CD14-positive monocyte (primary cell): ENCODE measurements around the gene SLC25A25. TPM values are rescaled to one million over a fixed set of nuclear protein-coding genes. Genes with fewer than 3 reads are reported as not detected.

Experiments
- DNase-seq, 3 donors: peaks; one replicate each; pipeline ENCODE4 v3.0.0-alpha.2; 2011 to 2022
- H2AFZ ChIP-seq: 2 replicates; pipeline ENCODE4 v1.6.0; 2012; ENCODE audit warnings: mild to moderate bottlenecking, low read depth, low read length, inconsistent platforms; ENCODE audit not compliant: insufficient read depth, poor library complexity, severe bottlenecking
- H3K27ac ChIP-seq, 2 donors: 1 replicate in 1 of 2; 2 replicates in 1 of 2; pipeline ENCODE4 v1.5.1; 2012 to 2013; ENCODE audit warnings: low read length in 2 of 2, control low read depth in 1 of 2, inconsistent platforms in 1 of 2, low read depth in 1 of 2, mild to moderate bottlenecking in 1 of 2
- H3K27me3 ChIP-seq, 2 donors: one replicate each; pipeline versions ENCODE4 v1.6.0 to v1.6.1; 2011 to 2013; ENCODE audit warnings: low read length in 2 of 2; ENCODE audit not compliant: control insufficient read depth in 2 of 2, insufficient read depth in 2 of 2
- H3K36me3 ChIP-seq, 2 donors: replicated peaks in 1 of 2; 1 replicate in 1 of 2; 2 replicates in 1 of 2; pipeline versions ENCODE4 v1.5.1 to v1.6.1; 2012 to 2013; ENCODE audit warnings: low read length in 2 of 2, control low read depth in 1 of 2, inconsistent platforms in 1 of 2, mild to moderate bottlenecking in 1 of 2; ENCODE audit not compliant: insufficient read depth in 2 of 2, control insufficient read depth in 1 of 2
- H3K4me1 ChIP-seq, 2 donors: 1 replicate in 1 of 2; 2 replicates in 1 of 2; pipeline versions ENCODE4 v1.5.1 to v1.6.1; 2012 to 2013; ENCODE audit warnings: low read length in 2 of 2, control low read depth in 1 of 2, inconsistent platforms in 1 of 2, mild to moderate bottlenecking in 1 of 2, moderate library complexity in 1 of 2; ENCODE audit not compliant: insufficient read depth in 2 of 2, control insufficient read depth in 1 of 2
- H3K4me2 ChIP-seq: replicated peaks from 2 replicates; pipeline ENCODE3; 2012; ENCODE audit warnings: low read length, moderate library complexity, mild to moderate bottlenecking; ENCODE audit not compliant: poor library complexity, severe bottlenecking; ENCODE audit errors: extremely low read depth
- H3K4me3 ChIP-seq, 3 experiments: fragments of 200-600 bp in 1 of 3; sonication (generic) in 1 of 3; replicated peaks in 1 of 3; 1 replicate in 2 of 3; 2 replicates in 1 of 3; pipeline ENCODE4 v1.5.1; 2011 to 2013; ENCODE audit warnings: low read length in 3 of 3, mild to moderate bottlenecking in 3 of 3, control low read depth in 2 of 3, low read depth in 2 of 3, inconsistent platforms in 1 of 3, moderate library complexity in 1 of 3
- H3K79me2 ChIP-seq: 2 replicates; pipeline ENCODE4 v1.6.0; 2012; ENCODE audit warnings: mild to moderate bottlenecking, control low read depth, inconsistent platforms, low read length, moderate library complexity; ENCODE audit not compliant: insufficient read depth
- H3K9ac ChIP-seq: 2 replicates; pipeline ENCODE4 v1.6.0; 2017; ENCODE audit warnings: low read length, mild to moderate bottlenecking; ENCODE audit not compliant: insufficient read depth, poor library complexity, severe bottlenecking
- H3K9me3 ChIP-seq, 2 donors: replicated peaks in 1 of 2; 1 replicate in 1 of 2; 2 replicates in 1 of 2; pipeline versions ENCODE4 v1.5.1 to v1.6.1; 2012 to 2013; ENCODE audit warnings: low read length in 2 of 2, control low read depth in 1 of 2; ENCODE audit not compliant: control insufficient read depth in 1 of 2, insufficient read depth in 1 of 2
- H4K20me1 ChIP-seq: 2 replicates; pipeline ENCODE4 v1.6.0; 2012; ENCODE audit warnings: mild to moderate bottlenecking, low read length, control low read depth, moderate library complexity; ENCODE audit not compliant: insufficient read depth
- H3K27ac Mint-ChIP-seq, 7 donors: one replicate each; pipeline ENCODE4 v1.8.0; 2020; ENCODE audit warnings: mild to moderate bottlenecking in 7 of 7, mixed read lengths in 7 of 7, moderate library complexity in 6 of 7, inconsistent platforms in 2 of 7
- H3K27me3 Mint-ChIP-seq, 3 donors: one replicate each; pipeline ENCODE4 v1.8.0; 2021 to 2022; ENCODE audit warnings: low read depth in 3 of 3, mild to moderate bottlenecking in 3 of 3, mixed read lengths in 3 of 3, moderate library complexity in 3 of 3, inconsistent platforms in 1 of 3
- H3K36me3 Mint-ChIP-seq, 2 donors: one replicate each; pipeline ENCODE4 v1.8.0; 2020; ENCODE audit warnings: mixed read lengths in 2 of 2, inconsistent platforms in 1 of 2, mild to moderate bottlenecking in 1 of 2
- H3K4me1 Mint-ChIP-seq: one replicate; pipeline ENCODE4 v1.8.0; 2020; ENCODE audit warnings: mild to moderate bottlenecking, mixed read lengths
- H3K4me3 Mint-ChIP-seq, 2 donors: one replicate each; pipeline ENCODE4 v1.8.0; 2020; ENCODE audit warnings: mild to moderate bottlenecking in 2 of 2, mixed read lengths in 2 of 2, moderate library complexity in 1 of 2
- H3K9me3 Mint-ChIP-seq, 7 donors: one replicate each; pipeline ENCODE4 v1.8.0; 2020 to 2022; ENCODE audit warnings: mixed read lengths in 7 of 7, mild to moderate bottlenecking in 6 of 7, moderate library complexity in 6 of 7, inconsistent platforms in 2 of 7
- CTCF ChIP-seq: fragments of 200-600 bp; IDR thresholded peaks from one replicate; pipeline ENCODE4 v1.8.0; 2022; ENCODE audit warnings: antibody characterized with exemption, mild to moderate bottlenecking
- WGBS: methylation state at CpG from one replicate; pipeline ENCODE4 v1.1.5; 2013; ENCODE audit warnings: missing lambda C conversion rate; ENCODE audit not compliant: insufficient coverage; 5-methylcytosine and 5-hydroxymethylcytosine counted together
- intact Hi-C, 2 donors: fragments of 100-400 bp; cut with micrococcal nuclease; formaldehyde crosslinking; loops; one replicate each; pipeline versions ENCODE4 v1.15.0 to v1.15.1; 2023
- polyA plus RNA-seq, 3 donors: library from polyadenylated mRNA; depleted of rRNA in 1 of 3; unstranded in 2 of 3; stranded (reverse) in 1 of 3; fragments of 300-500 nt in 2 of 3; fragments of >200 nt in 1 of 3; fragmentation: Illumina TruSeq in 2 of 3; gene quantifications; 1 replicate in 2 of 3; 2 replicates in 1 of 3; pipeline ENCODE4 v1.2.3, GENCODE V29; 2012 to 2021

Gene SLC25A25
- polyA plus RNA-seq, 3 donors: 5.1 to 43.3 (median 6.3) TPM

- TF ChIP-seq CTCF: no peak
- no peaks in the 10 kb centered on the region for H3K27me3 ChIP-seq
- Mint-ChIP-seq H3K36me3 (peaks cover 0 to 6% of the 10 kb centered on the region in 2 donors), H3K27me3 (peaks cover 0 to 3% (median 0%) of the 10 kb centered on the region in 3 donors), H3K27ac (peak overlapping the region in 1 of 7 donors; percentile 26), H3K4me1 (peaks cover 72% of the 10 kb centered on the region), H3K9me3 (no peaks in the 10 kb centered on the region), H3K4me3 (no peak overlapping the region)
- no peak overlapping the region for H3K4me2 ChIP-seq
- no CpG with 5 or more reads among the region's 8 CpGs for WGBS
- H3K4me1 ChIP-seq: peaks cover 67 to 75% of the 10 kb centered on the region in 2 donors
- no peak overlapping the region for H3K27ac ChIP-seq
- H2AFZ ChIP-seq: no peak overlapping the region
- H4K20me1 ChIP-seq: no peaks in the 10 kb centered on the region
- intact Hi-C loops: no loop called here
- no peaks in the 10 kb centered on the region for H3K79me2 ChIP-seq
- H3K9me3 ChIP-seq: no peaks in the 10 kb centered on the region
- DNase-seq: no peak
- H3K9ac ChIP-seq: no peak overlapping the region
- no peaks in the 10 kb centered on the region for H3K36me3 ChIP-seq
- no peak overlapping the region for H3K4me3 ChIP-seq
Measured at GRCh38 chr9:128057724-128058409, 10.2 kb upstream of the SLC25A25 start.

- intact Hi-C loops: no loop called here
- Histone ChIP-seq H3K27ac (no peak overlapping the region), H3K9me3 (no peaks in the 10 kb centered on the region), H2AFZ (no peak overlapping the region), H3K27me3 (no peaks in the 10 kb centered on the region), H3K4me2 (no peak overlapping the region), H3K79me2 (peaks cover 13% of the 10 kb centered on the region), H3K4me1 (peaks cover 66 to 75% of the 10 kb centered on the region in 2 donors), H3K9ac (no peak overlapping the region), H3K4me3 (no peak overlapping the region), H3K36me3 (no peaks in the 10 kb centered on the region), H4K20me1 (no peaks in the 10 kb centered on the region)
- Mint-ChIP-seq H3K4me1 (peaks cover 69% of the 10 kb centered on the region), H3K27ac (peak overlapping the region in 1 of 7 donors; percentile 63), H3K36me3 (peaks cover 4 to 15% of the 10 kb centered on the region in 2 donors), H3K9me3 (no peaks in the 10 kb centered on the region), H3K27me3 (peaks cover 0 to 1% (median 0%) of the 10 kb centered on the region in 3 donors), H3K4me3 (no peak overlapping the region)
- 97% methylated on average over 4 of the region's 6 CpGs for WGBS
- no peak for TF ChIP-seq CTCF
- DNase-seq: no peak
Measured at GRCh38 chr9:128059365-128059983, 8.6 kb upstream of the SLC25A25 start.
